ENCODE measurements around the gene OSTM1. TPM values are rescaled to one million over a fixed set of nuclear protein-coding genes. Genes with fewer than 3 reads are reported as not detected.
A peak's percentile ranks its signal among the peaks of the same experiment; 100 is the strongest.

The OSTM1 gene
- 19.9 and 20.4 TPM in 2 replicates for total RNA-seq
- long read RNA-seq, full-length matches to known transcripts = 6 of 9 reads
- long read RNA-seq, partial matches to known transcripts = 0 of 9 reads
- long read RNA-seq, other reads (novel, unspliced or antisense) = 3 of 9 reads

DNA sequence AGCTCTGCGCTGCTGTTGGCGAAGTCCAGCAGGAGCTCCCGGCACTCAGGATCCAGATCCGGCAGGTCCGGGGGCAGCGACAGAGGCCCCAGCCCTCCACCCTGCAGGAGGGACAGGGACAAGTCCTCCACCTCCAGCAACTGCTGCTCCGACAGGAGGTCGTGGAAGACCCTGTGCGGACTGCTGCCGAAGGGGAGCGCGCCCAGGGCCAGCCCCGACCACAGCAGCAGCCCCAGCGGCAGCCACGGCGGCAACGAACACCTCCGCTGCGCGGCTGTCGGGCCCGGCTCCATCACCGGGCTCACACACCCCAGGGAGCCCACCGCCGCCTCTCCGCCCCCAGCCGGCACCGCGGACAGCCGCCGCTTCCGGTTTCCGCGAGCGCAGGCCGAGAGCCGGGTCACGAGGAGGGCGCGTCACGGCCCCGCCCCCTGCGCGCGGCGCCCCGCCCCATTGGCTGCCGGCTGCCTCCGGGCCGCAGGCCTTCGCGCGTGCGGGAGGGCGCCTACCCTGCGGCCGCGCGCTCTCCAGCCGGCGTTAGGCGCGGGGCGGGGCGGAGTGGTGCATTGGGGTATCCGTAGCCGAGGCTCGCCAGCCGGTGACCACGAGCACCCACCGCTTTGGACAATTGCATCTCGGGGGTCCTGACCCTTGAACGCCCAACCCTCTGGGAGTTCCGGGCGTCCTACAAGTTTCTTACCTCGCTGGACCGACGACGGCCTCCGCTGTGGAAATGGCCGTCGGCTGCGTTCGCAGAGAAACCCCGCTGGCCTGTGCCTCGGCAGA lies at the start of gene OSTM1:
Gene OSTM1 (minus strand): TSS at position 383 of the 786 bp plus-strand sequence. CDS start 90 bp downstream, at position 293.
- Mint-ChIP-seq H3K27ac (ENCODE audit: unreplicated experiment) (peak within 1 kb of the TSS; percentile 78), H3K9me3 (no peaks in the 10 kb centered on the region), H3K36me3 (ENCODE audit: low read depth) (no peaks in the 10 kb centered on the region), H3K27me3 (ENCODE audit: low read depth) (peaks cover 3% of the 10 kb centered on the region), H3K4me1 (peaks cover 18% of the 10 kb centered on the region), H3K4me3 (peak within 1 kb of the TSS; percentile 93)
- TF ChIP-seq, protein P1, sequence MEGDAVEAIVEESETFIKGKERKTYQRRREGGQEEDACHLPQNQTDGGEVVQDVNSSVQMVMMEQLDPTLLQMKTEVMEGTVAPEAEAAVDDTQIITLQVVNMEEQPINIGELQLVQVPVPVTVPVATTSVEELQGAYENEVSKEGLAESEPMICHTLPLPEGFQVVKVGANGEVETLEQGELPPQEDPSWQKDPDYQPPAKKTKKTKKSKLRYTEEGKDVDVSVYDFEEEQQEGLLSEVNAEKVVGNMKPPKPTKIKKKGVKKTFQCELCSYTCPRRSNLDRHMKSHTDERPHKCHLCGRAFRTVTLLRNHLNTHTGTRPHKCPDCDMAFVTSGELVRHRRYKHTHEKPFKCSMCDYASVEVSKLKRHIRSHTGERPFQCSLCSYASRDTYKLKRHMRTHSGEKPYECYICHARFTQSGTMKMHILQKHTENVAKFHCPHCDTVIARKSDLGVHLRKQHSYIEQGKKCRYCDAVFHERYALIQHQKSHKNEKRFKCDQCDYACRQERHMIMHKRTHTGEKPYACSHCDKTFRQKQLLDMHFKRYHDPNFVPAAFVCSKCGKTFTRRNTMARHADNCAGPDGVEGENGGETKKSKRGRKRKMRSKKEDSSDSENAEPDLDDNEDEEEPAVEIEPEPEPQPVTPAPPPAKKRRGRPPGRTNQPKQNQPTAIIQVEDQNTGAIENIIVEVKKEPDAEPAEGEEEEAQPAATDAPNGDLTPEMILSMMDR (conservative IDR thresholded peaks at IDR 0.05) = peak; percentile 19
- DNase-seq (ENCODE audit: low read depth, low spot score) = peak; percentile 90

- peaks cover 17% of the 10 kb centered on the region for H3K4me1 Mint-ChIP-seq
- TF ChIP-seq, protein P1 (conservative IDR thresholded peaks at IDR 0.05) = no peak
- no peak overlapping the region for H3K4me3 Mint-ChIP-seq
- no peaks in the 10 kb centered on the region for H3K9me3 Mint-ChIP-seq
- no peaks in the 10 kb centered on the region for H3K36me3 Mint-ChIP-seq (ENCODE audit: low read depth)
- DNase-seq (ENCODE audit: low read depth, low spot score) = no peak
- H3K27ac Mint-ChIP-seq (ENCODE audit: unreplicated experiment) = no peak overlapping the region
- peaks cover 99% of the 10 kb centered on the region for H3K27me3 Mint-ChIP-seq (ENCODE audit: low read depth)
Measured at GRCh38 chr6:108123946-108124345, 49.4 kb upstream of the OSTM1 start.

DNA sequence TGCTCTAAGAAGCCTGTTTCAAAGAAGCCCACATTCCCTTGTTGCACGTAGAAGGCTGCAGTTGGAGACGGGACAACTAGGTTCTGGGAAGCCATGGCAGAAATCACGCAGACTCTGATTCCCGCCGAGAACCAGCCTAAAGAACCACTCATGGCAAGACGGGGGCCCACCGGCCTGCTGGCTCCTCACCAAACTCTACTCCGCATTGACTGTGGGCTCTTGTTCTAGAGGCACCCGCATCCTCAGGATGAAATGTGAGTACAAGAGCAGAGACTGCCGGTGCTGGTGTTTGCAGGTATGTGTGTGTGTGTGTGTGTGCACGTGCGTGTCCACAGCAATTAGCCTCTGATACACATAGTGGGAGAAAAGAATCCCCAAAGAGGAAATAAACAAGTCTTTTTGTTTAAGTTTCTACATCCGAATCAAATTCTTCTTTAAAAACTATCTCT lies 49.0 kb upstream of the OSTM1 start:
- no peak for DNase-seq (ENCODE audit: low read depth, low spot score)
- H3K27ac Mint-ChIP-seq (ENCODE audit: unreplicated experiment) = no peak overlapping the region
- TF ChIP-seq, protein P1 (conservative IDR thresholded peaks at IDR 0.05) = no peak

DNA sequence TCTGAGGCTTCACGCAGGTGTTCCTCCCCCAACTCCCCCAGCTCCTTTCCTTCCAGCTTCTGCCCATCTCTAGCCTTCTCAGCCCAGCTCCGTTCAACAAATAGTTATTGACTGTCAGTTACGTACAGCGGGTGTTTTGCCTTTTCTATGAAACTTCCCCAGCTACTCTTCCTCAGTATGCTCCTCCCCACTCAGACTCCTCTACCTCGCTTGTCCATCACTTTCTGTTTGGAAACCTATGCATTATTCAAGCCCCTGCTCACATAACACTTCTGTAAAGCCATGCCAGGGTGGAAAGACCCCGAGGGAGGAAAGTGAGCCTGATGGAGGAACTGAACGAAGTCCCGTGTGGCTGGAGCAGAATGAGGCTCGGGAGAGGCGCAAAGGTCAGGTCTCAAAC lies 47.1 kb upstream of the OSTM1 start:
- peak overlapping the region; percentile 78 for H3K4me3 Mint-ChIP-seq

More for the DNA sequence above, 49.0 kb upstream of the OSTM1 start:
- peaks cover 22% of the 10 kb centered on the region for H3K4me1 Mint-ChIP-seq
- no peaks in the 10 kb centered on the region for H3K9me3 Mint-ChIP-seq
- H3K27me3 Mint-ChIP-seq (ENCODE audit: low read depth) = peaks cover 99% of the 10 kb centered on the region
- H3K4me3 Mint-ChIP-seq = no peak overlapping the region
- no peaks in the 10 kb centered on the region for H3K36me3 Mint-ChIP-seq (ENCODE audit: low read depth)

DNA sequence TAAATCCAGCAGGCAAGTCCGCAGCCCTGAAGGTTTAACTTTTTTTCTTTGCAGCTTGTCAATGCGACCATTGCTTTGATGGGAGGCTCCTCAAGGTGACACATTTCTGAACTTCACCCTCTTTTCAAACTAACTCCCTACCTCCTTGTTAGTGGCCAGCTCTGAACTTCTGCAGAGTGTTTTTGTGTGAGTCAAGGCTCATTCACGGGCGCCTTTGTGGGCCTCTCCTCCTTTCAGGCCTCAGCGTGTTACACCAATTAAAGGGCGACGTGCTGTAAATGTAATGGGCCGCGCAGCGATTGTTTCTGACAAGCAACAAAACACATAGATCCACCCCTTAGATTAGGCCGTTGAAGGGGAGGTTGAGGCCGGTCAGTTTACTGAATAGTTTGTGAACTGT lies 45.8 kb upstream of the OSTM1 start:
- no peak for DNase-seq (ENCODE audit: low read depth, low spot score)
- Mint-ChIP-seq H3K27ac (ENCODE audit: unreplicated experiment) (no peak overlapping the region), H3K27me3 (ENCODE audit: low read depth) (peaks cover 98% of the 10 kb centered on the region), H3K4me1 (peaks cover 35% of the 10 kb centered on the region), H3K9me3 (no peaks in the 10 kb centered on the region), H3K36me3 (ENCODE audit: low read depth) (no peaks in the 10 kb centered on the region), H3K4me3 (peak overlapping the region; percentile 78)
- TF ChIP-seq, protein P1 (conservative IDR thresholded peaks at IDR 0.05) = no peak

More for the DNA sequence above, 47.1 kb upstream of the OSTM1 start:
- TF ChIP-seq, protein P1 (conservative IDR thresholded peaks at IDR 0.05) = no peak
- Mint-ChIP-seq H3K27me3 (ENCODE audit: low read depth) (peaks cover 98% of the 10 kb centered on the region), H3K4me1 (peaks cover 29% of the 10 kb centered on the region), H3K9me3 (no peaks in the 10 kb centered on the region), H3K27ac (ENCODE audit: unreplicated experiment) (no peak overlapping the region), H3K36me3 (ENCODE audit: low read depth) (no peaks in the 10 kb centered on the region)
- DNase-seq (ENCODE audit: low read depth, low spot score) = no peak

Data from neural crest cell (in vitro differentiated cells).